Epithelial cell of esophagus (primary cell): ENCODE measurements around the gene STAU1.

ENCODE experiments used
- DNase-seq: peaks from one replicate; pipeline ENCODE4 v3.0.0; 2010; ENCODE audit warnings: low read depth
- H3K4me3 ChIP-seq: 2 replicates; pipeline ENCODE4 v1.5.1; 2011; ENCODE audit warnings: mild to moderate bottlenecking, low read length, control low read depth
- TF ChIP-seq, protein P1 (sequence below): IDR thresholded peaks from 2 replicates; pipeline ENCODE4 v1.5.1; 2011; ENCODE audit warnings: low read depth, mild to moderate bottlenecking, low read length, control low read depth, inconsistent platforms; ENCODE audit not compliant: insufficient read depth; ENCODE audit errors: missing control alignments

The STAU1 gene

GRCh38 chr20:49165611-49166010 lies 22.5 kb downstream of the STAU1 start:
- no peak for DNase-seq
- TF ChIP-seq, protein P1, sequence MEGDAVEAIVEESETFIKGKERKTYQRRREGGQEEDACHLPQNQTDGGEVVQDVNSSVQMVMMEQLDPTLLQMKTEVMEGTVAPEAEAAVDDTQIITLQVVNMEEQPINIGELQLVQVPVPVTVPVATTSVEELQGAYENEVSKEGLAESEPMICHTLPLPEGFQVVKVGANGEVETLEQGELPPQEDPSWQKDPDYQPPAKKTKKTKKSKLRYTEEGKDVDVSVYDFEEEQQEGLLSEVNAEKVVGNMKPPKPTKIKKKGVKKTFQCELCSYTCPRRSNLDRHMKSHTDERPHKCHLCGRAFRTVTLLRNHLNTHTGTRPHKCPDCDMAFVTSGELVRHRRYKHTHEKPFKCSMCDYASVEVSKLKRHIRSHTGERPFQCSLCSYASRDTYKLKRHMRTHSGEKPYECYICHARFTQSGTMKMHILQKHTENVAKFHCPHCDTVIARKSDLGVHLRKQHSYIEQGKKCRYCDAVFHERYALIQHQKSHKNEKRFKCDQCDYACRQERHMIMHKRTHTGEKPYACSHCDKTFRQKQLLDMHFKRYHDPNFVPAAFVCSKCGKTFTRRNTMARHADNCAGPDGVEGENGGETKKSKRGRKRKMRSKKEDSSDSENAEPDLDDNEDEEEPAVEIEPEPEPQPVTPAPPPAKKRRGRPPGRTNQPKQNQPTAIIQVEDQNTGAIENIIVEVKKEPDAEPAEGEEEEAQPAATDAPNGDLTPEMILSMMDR, result no peak
- no peak overlapping the region for H3K4me3 ChIP-seq

DNA sequence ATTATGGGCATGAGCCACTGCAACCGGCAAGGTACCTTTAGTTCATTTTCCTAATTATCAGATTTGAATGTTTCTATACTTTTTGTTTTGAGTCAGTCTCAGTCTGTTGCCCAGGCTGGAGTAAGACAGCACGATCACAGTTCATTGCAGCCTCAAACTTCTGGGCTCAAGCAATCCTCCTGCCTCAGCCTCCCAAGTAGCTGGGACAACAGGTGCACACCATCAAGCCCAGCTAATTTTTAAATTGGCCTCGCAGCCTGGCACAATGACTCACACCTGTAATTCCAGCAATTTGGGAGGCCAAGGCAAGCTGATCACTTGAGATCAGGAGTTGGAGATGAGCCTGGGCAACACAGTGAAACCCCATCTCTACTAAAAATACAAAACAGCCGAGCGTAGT lies 24.4 kb downstream of the STAU1 start:
- DNase-seq, result no peak
- H3K4me3 ChIP-seq, result no peak overlapping the region
- TF ChIP-seq, protein P1, result no peak

- TF ChIP-seq, protein P1, result no peak
- DNase-seq, result peak; percentile 82
- H3K4me3 ChIP-seq, result no peak overlapping the region
Observed at GRCh38 chr20:49161428-49162152, 26.5 kb downstream of the STAU1 start.

DNA sequence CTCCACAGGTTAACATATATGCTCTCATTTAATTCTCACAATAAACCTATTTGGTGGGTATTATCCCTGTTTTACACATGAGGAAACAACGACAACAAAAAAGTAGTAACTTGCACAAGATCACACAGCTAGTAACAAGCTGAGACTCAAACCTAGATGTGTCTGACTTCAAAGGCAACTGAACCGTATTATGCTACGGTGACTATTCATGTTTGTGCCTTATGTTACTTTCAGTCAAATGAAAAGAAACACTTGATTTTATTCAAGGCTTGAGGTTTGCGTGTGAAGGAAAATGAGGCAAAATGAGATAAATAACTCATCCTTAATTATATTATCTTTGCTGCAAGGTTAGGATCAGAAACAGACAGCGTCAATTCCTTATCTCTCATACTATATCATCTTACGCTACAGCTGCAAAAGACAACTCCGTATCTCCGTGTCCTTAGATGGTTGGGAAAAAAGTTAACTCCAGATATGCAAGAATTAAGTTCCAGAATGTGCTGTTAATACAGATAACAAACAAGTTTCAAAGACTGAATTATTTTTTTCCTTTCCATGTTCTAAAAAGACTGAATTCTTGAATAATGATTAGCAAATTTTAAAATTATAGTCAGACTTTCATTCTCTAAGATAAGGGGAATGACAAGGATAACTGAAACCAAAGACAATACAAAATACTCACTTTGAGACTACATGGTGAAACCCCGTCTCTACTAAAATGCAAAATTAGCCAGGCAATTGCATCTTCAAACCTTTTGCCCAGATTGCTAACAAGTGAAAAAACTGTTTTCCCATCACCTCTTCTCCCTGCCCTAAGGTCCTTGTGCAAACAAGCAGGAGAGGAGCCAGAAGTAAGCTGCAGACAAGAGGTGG lies 27.8 kb downstream of the STAU1 start:
- DNase-seq, result no peak
- TF ChIP-seq, protein P1, result no peak
- H3K4me3 ChIP-seq, result no peak overlapping the region

DNA sequence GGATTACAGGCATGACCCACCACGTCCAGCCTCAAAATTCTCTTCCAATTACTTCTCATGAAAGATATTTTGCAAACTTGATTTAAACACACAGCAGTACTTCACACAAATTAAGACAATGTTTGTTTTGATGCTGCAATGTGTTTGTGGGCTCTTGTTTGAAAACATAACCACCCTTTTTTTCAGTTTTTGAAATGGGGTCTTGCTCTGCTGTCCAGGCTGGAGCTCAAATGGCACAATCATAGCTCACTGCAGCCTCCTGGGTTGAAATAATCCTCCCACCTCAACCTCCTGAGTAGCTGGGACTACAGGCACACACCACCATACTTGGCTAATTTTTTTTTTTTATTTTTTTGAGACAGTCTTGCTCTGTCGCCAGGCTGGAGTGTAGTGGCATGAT lies 31.0 kb downstream of the STAU1 start:
- TF ChIP-seq, protein P1, result no peak
- no peak overlapping the region for H3K4me3 ChIP-seq
- no peak for DNase-seq

GRCh38 chr20:49156481-49156880 lies 31.7 kb downstream of the STAU1 start:
- H3K4me3 ChIP-seq, result no peak overlapping the region

More at GRCh38 chr20:49156481-49156880, 31.7 kb downstream of the STAU1 start:
- TF ChIP-seq, protein P1, result no peak
- no peak for DNase-seq
